Measurements from ENCODE around the gene MS4A6A.
A peak's percentile ranks its signal among the peaks of the same experiment; 100 is the strongest.
"Not testable (repeated sequence)": the region's sequence is repeated elsewhere in the genome, so short reads cannot be mapped to it uniquely, and the experiment has no call there.

Gene MS4A6A

GRCh38 chr11:60182541-60183330 is at the start of gene MS4A6A:
Gene MS4A6A (minus strand): TSS chr11:60183083. CDS start chr11:60181727, 1,356 bp downstream.
- DNase-seq (ENCODE audit: low read depth), result no peak

- no peak for DNase-seq (ENCODE audit: low read depth)
These were observed 47.8 kb upstream of the MS4A6A start for GRCh38 chr11:60230681-60231080.

- DNase-seq (ENCODE audit: low read depth), result no peak
These were observed 39.3 kb upstream of the MS4A6A start for GRCh38 chr11:60222141-60222540.

GRCh38 chr11:60221692-60222091 is 38.8 kb upstream of the MS4A6A start:
- no peak for DNase-seq (ENCODE audit: low read depth)

- DNase-seq (ENCODE audit: low read depth), result no peak
These were observed 38.3 kb upstream of the MS4A6A start for GRCh38 chr11:60221181-60221580.

GRCh38 chr11:60214386-60214785 is 31.5 kb upstream of the MS4A6A start:
- DNase-seq (ENCODE audit: low read depth), result no peak

- no peak for DNase-seq (ENCODE audit: low read depth)
These were observed 28.3 kb upstream of the MS4A6A start for GRCh38 chr11:60211206-60211605.

GRCh38 chr11:60209977-60210376 is 27.1 kb upstream of the MS4A6A start:
- no peak for DNase-seq (ENCODE audit: low read depth)

GRCh38 chr11:60208951-60209350 is 26.1 kb upstream of the MS4A6A start:
- DNase-seq (ENCODE audit: low read depth), result no peak

GRCh38 chr11:60208146-60208895 is 25.4 kb upstream of the MS4A6A start:
- no peak for DNase-seq (ENCODE audit: low read depth)

GRCh38 chr11:60206616-60207015 is 23.7 kb upstream of the MS4A6A start:
- peak; percentile 3 for DNase-seq (ENCODE audit: low read depth)

- DNase-seq (ENCODE audit: low read depth), result no peak
These were observed 22.0 kb upstream of the MS4A6A start for GRCh38 chr11:60204922-60205321.

GRCh38 chr11:60201334-60201733 is 18.5 kb upstream of the MS4A6A start:
- not testable (repeated sequence) for DNase-seq (ENCODE audit: low read depth)

- no peak for DNase-seq (ENCODE audit: low read depth)
These were observed 14.6 kb upstream of the MS4A6A start for GRCh38 chr11:60197442-60197841.

- no peak for DNase-seq (ENCODE audit: low read depth)
These were observed 13.1 kb upstream of the MS4A6A start for GRCh38 chr11:60195923-60196368.

- no peak for DNase-seq (ENCODE audit: low read depth)
These were observed 11.6 kb upstream of the MS4A6A start for GRCh38 chr11:60194511-60194910.

GRCh38 chr11:60193687-60194433 is 11.0 kb upstream of the MS4A6A start:
- DNase-seq (ENCODE audit: low read depth), result peak; percentile 54

- not testable (repeated sequence) for DNase-seq (ENCODE audit: low read depth)
These were observed 9.7 kb upstream of the MS4A6A start for GRCh38 chr11:60192564-60192963.

GRCh38 chr11:60188481-60188880 is 5.6 kb upstream of the MS4A6A start:
- not testable (repeated sequence) for DNase-seq (ENCODE audit: low read depth)

- not testable (repeated sequence) for DNase-seq (ENCODE audit: low read depth)
These were observed 3.2 kb upstream of the MS4A6A start for GRCh38 chr11:60186128-60186527.

GRCh38 chr11:60185512-60185827 is 2.6 kb upstream of the MS4A6A start:
- not testable (repeated sequence) for DNase-seq (ENCODE audit: low read depth)

- no peak for DNase-seq (ENCODE audit: low read depth)
These were observed 2.1 kb upstream of the MS4A6A start for GRCh38 chr11:60184824-60185511.
